ENCODE measurements around the gene VMP1.
A peak's percentile ranks its signal among the peaks of the same experiment; 100 is the strongest.
"Not testable (repeated sequence)": the region's sequence is repeated elsewhere in the genome, so short reads cannot be mapped to it uniquely, and the experiment has no call there.

VMP1 gene

DNA sequence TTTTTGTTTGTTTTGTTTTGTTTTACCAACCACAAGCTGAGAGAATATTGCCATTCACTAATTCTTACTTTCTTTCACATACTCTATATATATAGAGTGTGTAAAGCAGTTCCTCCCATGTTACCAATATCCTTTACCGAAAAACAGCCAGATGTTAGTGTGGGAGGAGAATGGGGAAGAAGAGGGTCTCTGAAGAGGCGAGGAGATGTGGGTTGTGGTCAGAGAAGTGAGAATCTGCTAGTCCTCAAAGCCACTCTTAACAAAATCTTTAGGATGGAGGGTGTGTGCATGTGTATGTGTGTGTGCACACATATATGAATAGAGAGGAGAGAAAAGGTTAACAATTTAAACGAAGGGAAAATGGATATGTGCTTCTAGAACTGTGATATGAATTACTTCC is 104.7 kb downstream of the VMP1 start:
- DNase-seq (ENCODE audit: low spot score) = no peak

DNA sequence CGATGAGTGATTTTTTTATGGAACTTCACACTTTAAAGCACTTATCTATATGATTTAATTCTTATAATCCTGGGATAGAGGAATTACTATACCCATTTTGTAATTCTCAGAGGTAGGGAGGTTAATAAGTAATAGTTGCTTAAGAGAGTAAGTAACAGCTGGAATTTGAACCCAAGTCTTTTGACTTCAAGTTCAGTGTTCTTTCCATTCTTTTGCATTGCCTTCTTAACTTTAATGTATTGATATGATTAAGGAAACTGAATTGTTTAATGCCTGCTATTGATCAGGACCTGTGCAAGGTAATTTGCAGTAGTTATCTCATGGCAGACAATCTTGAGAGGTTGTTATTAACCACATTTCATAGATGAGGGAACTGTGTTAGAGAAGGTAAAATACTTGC is 106.8 kb downstream of the VMP1 start:
- DNase-seq (ENCODE audit: low spot score) = no peak

DNA sequence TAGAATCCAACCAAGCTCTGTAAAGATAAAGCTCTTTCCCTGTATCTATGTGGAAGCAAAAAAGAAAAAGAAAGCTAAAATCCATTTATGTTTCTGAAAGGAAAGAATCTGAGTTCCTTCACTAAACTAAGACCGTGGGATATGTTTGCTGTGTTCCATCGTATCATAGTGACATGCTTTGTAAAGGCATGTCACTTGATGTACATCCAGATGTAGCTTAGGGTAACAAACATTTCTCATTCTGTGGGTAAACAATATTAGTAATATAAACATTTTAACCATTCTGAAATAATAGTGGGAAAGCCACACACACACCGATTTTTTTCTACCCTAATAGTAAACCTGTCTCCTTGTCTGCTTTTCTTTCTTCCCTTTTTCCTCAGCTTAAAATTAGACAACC is 107.2 kb downstream of the VMP1 start:
- DNase-seq (ENCODE audit: low spot score) = no peak

DNA sequence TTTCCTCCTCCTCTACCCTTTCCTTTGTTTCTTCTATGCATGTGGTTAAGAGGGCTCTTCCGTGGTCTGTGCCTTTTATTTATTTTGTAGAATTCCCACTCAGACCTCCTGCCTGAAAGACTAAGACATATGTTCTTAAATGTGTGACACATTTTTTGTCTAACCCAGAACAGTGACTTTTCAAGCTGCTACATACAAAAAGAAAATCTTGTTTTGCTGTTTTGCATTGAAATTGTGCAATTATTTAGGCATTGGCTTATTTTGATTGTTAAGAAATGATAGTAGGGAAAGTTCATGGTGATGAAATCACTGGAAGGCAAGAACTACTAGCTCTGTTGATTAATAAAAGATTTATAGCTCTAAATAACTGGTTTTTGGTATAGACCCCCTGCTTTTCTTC is 108.5 kb downstream of the VMP1 start:
- DNase-seq (ENCODE audit: low spot score) = no peak

DNA sequence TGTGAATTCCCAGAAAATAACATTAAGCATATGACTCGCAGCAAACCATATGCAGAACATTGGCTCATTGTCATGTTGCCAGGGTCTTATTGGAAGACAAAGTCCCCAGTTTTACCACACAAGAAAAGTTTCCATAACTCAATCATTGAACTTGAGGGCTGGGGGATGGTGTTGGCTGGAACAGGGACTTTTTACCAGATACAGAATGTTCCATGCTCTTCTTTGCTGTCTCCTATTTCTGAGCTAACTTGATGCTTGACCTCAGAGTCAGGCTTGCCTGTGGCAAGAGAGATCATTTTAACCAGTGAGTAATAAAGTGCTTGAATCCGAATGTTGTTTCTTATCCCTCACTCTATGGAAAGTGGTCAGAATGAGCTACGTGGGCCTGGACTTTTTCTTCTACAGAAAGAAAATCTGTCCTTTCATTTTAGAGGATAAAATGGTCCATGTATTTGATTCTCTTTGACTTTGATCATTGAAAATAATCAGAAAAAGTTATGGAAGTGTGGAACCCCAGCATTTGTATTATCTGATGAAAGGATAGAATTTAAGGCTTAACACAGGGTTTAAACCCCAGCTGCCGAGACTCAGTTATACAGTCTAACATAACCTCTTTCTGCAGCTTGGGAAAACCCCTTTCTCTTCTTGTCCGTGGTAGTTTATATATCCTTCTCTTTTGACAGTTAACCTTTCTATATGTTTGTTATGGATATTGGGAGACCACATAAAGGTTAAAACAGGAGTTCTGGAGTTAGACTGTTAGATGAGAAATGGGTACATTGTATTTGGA is 118.3 kb downstream of the VMP1 start:
- DNase-seq (ENCODE audit: low spot score) = peak; percentile 42

DNA sequence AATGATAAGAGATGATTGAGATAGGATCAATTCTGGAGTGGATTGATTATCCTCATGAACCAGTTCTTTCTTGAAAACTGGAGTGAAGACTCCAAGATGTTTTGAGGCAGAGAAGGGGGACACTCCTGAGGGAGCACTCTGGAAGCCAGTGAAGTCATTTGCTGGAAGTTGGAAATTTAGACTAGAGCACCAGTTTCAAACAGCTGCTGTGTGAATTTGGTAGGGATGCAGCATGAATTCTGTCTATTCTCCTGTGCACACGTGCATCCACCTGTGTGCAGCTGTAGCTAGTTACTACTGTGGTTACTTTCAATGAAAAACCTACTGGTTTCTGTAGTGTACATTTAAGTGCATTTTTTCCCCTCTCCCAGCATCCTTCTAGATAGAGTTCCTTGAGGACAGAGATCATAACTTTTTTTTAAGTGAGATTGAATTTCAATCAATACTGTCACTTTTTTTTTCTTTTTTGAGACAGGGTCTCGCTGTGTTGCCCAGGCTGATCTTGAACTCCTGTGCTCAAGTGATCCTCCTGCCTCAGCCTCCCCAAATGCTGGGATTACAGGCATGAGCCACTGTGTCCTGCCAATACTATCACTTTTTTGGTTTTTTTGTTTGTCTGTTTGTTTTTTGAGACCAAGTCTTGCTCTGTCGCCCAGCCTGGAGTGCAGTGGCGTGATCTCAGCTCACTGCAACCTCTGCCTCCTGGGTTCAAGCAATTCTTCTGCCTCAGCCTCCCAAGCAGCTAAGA is 119.4 kb downstream of the VMP1 start:
- DNase-seq (ENCODE audit: low spot score) = no peak

DNA sequence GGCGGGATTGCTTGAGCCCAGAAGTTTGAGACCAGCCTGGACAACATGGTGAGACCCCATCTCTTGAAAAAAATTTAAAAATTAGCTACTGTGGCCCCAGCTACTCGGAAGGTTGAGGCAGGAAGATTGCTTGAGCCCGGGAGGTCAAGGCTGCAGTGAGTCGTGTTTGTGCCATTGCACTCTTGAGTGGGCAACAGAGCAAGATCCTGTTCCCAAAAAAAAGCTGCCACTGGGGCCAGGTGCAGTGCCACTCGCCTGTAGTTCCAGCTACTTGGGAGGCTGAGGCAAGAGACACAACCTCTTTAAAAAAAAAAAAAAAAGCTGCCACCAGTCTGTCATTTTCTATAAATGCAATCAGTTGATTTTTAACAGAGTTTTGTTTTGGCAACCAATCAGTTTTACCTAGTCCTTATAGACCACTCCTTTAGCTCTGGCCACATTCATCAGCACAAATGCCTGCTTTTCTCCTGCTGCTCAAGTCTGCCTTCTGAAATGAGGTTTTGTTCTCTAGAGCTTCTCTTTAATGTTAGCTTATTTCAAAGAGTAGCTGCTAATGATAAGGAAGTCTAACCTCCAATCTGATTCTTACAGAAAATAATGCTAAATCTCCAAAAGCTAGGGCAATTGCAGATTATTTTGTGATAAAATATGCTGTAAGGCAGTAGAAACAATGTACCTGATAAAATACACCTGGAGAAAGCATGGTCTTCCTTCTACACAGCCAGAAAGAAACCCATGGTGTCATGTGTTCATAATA is 120.4 kb downstream of the VMP1 start:
- no peak for DNase-seq (ENCODE audit: low spot score)

DNA sequence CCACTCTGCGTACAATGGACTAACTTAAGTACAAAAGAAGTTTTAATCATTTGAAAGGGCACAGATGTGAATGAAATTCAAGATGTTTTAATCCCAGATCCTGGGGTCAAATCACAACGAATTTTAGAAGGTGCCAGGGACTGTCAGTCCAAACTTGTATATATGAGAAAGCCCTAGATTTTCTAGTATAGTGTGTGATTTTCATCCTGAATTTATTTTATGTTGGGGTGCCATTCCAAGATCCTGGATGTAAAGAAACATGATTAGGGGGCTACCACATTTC is 121.0 kb downstream of the VMP1 start:
- DNase-seq (ENCODE audit: low spot score) = no peak

DNA sequence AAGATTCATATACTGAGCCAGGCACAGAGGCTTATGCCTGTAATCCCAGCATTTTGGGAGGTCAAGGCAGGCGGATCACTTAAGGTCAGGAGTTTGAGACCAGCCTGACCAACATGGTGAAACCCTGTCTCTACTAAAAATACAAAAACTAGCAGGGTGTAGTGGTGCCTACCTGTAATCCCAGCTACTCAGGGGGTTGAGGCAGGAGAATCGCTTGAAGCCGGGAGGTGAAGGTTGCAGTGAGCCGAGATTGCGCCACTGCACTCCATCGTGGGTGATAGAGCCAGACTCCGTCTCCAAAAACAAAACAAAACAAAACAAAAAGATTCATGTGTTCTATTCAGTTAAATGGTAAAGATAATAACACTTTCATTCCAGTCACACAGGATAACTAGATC is 121.4 kb downstream of the VMP1 start:
- not testable (repeated sequence) for DNase-seq (ENCODE audit: low spot score)

DNA sequence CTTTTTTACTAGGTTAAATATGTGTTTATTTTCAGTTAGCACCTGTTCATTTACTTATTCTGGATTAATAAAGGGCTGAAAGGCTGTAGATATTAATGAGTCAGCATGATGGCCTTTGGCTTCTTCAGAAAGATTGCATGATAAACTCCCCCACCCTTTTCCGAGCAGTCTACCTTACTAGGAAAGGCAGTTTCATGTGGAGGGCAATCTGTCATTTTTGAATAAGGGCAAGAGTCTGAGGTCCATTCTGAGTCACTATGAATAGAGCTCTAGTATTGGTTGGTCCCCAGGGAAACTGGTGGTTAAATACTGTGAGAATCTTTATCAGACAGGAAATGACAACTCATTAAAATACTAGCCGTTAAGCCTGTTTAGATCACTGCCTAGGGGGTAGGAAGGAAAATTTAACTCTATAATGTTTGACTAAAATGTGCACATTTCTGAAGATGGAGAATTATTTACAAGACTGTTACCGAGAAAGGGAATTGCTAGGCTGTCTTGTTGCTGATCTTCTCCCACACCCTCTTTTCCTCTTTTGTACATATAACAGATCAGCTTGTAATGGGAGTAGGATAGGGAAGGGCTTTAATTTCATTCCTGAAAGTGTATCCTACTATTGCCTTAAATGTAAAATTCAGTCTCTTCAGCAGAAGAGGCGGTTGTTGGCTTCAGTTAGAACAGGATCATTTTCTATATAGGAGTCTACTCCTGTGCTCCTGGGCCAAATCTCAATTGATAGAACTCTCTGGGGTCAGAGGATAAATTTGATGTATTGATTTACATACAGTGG is 122.0 kb downstream of the VMP1 start:
- peak; percentile 73 for DNase-seq (ENCODE audit: low spot score)

DNA sequence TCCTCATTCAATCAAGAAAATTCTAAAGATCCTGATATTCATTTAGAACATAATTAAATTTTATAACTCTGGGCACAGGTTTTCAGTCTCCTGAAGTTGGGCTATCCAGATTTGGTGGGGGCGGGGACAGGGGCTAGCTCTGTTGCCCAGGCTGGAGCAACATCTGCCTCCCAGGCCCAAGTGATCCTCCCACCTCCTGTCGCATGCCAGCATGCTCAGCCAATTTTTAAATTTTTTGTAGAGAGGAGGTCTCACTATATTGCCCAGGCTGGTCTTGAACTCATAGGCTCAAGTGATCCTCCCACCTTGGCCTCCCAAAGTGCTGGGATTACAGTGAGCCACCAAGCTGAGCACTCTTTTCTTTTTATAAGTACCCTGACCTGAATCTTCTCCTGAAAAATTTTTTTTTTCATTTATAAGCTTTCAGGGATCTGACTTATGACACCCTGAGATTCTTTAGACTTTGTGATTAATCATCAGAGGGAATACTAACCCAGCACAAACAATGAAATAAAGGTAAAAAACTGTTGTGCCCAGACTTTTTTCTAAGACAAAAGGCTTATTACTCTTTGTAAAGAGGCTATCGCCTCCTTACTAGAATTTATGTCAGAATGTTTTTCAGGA is 122.7 kb downstream of the VMP1 start:
- DNase-seq (ENCODE audit: low spot score) = no peak

DNA sequence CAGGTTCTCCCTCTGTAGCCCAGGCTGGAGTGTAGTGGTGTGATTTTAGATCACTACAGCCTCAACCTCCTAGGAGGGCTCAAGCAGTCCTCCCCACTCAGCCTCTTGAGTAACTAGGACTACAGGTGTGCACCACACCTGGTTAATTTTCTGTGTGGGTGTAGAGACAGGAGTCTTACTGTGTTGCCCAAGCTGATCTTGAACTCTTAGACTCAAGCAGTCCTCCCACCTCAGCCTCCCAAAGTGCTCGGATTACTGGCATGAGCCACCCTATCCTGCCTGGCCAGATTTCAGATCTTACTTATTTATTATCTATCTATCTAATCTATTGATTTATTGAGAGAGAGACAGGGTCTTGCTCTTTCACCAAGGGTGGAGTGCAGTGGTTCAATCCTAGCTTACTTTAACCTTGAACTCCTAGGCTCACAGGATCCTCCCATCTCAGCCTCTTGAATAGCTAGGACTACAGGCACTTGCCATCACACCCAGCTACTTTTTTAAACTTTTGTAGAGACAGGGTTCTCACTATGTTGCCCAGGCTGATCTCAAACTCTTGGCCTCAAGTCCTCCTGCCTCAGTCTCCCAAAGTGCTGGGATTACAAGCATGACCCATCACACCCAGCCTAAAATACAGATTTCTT is 123.5 kb downstream of the VMP1 start:
- DNase-seq (ENCODE audit: low spot score) = no peak

DNA sequence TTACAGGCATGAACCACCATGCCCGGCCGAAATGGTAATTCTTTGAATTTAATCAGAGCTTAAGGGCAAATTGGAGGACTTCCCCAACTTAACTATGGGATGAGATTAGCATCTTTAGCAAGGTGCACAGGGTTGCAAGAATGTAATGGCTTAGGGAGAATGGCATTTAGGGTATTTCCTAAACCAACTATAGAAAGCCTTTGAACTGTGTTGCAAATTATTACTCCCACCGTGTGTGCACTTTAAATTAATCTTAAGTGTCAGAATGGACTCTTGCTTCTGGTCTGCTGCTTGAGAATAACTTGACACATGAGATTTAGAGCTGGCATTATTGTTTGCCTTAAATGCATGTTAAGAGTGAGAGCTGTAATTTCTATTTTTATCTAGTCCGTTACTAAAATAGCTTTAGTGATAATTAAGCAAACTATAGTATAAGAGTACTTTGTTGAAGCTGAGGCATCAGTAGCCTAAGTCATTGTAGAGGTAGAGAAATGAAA is 125.5 kb downstream of the VMP1 start:
- no peak for DNase-seq (ENCODE audit: low spot score)

DNA sequence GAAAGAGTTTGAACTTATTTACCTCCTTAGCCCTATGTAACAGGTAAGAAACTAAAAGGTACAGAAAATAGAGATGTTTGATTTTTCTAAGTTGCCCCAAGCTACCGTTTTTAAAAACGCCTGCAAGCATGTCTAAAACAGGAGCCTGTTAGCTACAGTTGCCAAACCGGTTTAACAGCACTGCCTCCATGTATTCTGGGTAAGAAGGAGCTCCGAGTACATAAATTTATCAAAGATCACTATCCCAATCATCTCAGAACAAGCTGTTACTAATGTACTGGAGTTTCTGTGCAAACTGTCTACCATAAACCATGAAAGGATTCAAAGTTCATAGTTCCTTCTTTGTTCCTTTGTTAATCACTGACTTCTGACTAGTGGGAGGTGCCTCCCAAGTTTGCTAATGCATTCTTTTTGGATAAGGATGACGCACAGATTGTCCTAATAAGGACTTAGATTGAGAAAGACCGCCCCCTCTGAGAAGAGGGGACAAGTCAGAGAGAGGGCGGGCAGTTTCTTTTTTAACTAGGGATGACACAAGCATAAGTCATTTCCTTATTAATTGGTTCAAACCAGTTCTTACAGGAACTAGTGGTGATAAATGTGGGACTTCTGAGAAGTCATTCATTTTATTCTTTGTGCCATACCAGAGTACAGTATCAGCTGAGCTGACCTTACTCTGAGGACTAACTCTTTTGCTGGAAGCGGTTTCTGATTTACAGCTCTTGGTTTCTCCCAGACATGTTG is 130.0 kb downstream of the VMP1 start:
- peak; percentile 79 for DNase-seq (ENCODE audit: low spot score)

DNA sequence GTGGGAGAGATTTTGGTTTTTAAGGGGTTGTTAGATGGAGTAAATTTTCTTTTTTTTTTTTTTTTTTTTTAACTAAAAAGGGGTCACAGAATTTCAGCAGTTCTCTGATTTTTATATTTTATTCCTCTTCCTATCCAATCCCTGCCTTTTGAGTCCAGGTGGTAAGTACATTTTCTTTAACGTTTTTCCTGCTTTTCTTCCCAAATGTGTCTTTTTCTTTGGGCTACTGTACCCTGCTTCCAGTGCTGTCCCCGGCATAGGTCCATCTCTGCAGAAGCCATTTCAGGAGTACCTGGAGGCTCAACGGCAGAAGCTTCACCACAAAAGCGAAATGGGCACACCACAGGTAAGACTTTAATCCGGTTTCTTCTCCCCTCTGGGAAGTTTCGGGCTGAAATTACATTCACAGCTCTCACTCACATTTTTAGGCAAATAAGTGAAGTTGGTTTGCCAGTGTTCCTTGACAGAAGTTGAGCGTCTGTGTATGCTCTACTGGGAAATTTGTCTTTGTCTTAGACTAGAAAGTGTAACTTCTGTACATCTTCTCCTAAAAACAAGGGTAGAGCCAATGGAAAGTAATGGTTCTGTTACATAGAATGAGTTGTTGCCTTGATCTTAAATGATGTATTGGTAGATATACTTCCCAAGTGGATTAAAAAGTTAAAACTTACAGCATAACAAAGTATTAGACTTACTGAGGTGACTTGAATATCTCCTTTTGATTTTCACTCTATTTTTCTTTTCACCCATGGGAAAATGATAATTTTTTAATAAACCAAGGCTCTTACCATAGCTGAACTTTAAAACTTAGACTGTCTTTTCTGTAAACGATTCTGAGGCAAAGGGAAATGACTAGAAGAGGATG is 130.8 kb downstream of the VMP1 start:
- no peak for DNase-seq (ENCODE audit: low spot score)

DNA sequence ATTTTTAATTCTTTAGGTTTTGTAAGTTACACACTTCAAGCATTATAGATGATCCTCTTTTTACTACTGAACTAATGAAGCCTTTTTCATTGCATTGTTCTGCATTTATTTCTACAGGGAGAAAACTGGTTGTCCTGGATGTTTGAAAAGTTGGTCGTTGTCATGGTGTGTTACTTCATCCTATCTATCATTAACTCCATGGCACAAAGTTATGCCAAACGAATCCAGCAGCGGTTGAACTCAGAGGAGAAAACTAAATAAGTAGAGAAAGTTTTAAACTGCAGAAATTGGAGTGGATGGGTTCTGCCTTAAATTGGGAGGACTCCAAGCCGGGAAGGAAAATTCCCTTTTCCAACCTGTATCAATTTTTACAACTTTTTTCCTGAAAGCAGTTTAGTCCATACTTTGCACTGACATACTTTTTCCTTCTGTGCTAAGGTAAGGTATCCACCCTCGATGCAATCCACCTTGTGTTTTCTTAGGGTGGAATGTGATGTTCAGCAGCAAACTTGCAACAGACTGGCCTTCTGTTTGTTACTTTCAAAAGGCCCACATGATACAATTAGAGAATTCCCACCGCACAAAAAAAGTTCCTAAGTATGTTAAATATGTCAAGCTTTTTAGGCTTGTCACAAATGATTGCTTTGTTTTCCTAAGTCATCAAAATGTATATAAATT is 132.3 kb downstream of the VMP1 start:
- no peak for DNase-seq (ENCODE audit: low spot score)

DNA sequence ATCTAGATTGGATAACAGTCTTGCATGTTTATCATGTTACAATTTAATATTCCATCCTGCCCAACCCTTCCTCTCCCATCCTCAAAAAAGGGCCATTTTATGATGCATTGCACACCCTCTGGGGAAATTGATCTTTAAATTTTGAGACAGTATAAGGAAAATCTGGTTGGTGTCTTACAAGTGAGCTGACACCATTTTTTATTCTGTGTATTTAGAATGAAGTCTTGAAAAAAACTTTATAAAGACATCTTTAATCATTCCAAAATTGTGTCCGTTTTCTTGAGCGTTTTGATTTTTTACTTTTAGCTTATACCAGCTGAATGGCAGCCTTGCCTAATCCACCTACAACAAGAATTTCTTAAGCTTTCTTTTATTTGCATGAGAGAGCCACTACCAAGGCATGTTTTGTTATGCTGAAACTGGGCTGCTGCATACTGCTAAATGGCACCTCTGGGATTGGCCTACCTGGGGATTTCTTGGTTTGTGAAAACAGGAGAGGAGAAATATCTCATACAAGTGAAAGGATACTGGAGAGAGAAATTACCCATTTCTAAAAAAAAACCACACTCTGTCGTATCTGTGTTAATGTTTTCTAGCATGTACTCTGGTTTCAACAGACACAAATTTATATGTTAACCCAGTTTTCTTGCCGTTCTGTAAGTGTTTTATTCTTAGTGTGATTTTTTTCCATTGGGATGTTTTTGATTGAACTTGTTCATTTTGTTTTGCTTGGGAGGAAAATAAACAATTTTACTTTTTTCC is 133.1 kb downstream of the VMP1 start:
- no peak for DNase-seq (ENCODE audit: low spot score)
